ENCODE measurements around the gene PIK3R3. TPM values are rescaled to one million over a fixed set of nuclear protein-coding genes. Genes with fewer than 3 reads are reported as not detected.

Gene PIK3R3
- total RNA-seq, 1 experiment from 2014 or later, result 12.4 TPM

DNA sequence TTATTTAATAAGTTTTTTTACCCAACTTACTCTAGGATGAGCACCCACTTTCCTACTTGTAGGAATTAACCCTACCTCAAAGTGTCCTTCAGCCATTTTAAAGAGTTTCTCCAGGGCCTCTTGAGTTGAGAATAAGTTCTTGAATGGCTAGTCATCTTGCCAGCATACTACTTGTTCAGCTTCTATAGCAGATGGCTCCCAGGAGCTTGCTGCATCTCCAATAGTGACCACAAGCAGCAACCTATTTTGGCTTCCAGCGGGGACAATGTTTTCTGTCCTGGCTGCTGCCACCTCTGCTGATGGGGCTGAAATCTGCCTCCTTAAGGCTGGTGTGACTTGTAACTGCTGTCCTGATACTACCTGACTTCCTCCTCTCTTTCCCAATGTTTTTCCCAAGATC lies 20.8 kb upstream of the PIK3R3 start:
- Histone ChIP-seq H3K4me1 (ENCODE audit: insufficient read depth, low read length) (no peaks in the 10 kb centered on the region; the same call in 1 of the 2 replicates), H4K5ac (ENCODE audit: insufficient read length, low read depth, low read length) (no peak overlapping the region), H3K27ac (ENCODE audit: insufficient read length, low read depth, low read length) (no peak overlapping the region), H3K14ac (ENCODE audit: insufficient read depth, low read length) (no peak overlapping the region), H2AFZ (ENCODE audit: low read length) (no peak overlapping the region), H2BK5ac (ENCODE audit: insufficient read length, low read length) (no peak overlapping the region), H3T11ph (ENCODE audit: low read length) (no peak overlapping the region), H3K4me2 (ENCODE audit: insufficient read depth, insufficient read length, low read length) (no peak overlapping the region), H2BK15ac (ENCODE audit: low read depth, low read length) (no peak overlapping the region), H4K91ac (ENCODE audit: insufficient read length, low read depth, low read length) (no peak overlapping the region), H2AK5ac (ENCODE audit: insufficient read length, low read length) (no peak overlapping the region), H3K56ac (ENCODE audit: insufficient read length, low read depth, low read length) (no peak overlapping the region), H3K27me3 (ENCODE audit: insufficient read depth, low read length) (no peaks in the 10 kb centered on the region), H3K4ac (ENCODE audit: low read depth, low read length) (no peak overlapping the region), H2BK20ac (ENCODE audit: low read depth, low read length, poor library complexity, severe bottlenecking) (no peak overlapping the region), H3K23ac (ENCODE audit: insufficient read length, low read depth, low read length) (no peak overlapping the region), H4K20me1 (ENCODE audit: control insufficient read depth, insufficient read depth, insufficient read length) (no peaks in the 10 kb centered on the region), H2BK12ac (ENCODE audit: insufficient read length, low read depth, low read length) (no peak overlapping the region), H3K23me2 (ENCODE audit: insufficient read length, low read depth, low read length, poor library complexity, severe bottlenecking) (no peaks in the 10 kb centered on the region), H3K9ac (ENCODE audit: extremely low read depth, insufficient read length, low read length) (no peak overlapping the region), H2BK120ac (ENCODE audit: low read depth, low read length, poor library complexity, severe bottlenecking) (no peak overlapping the region), H4K8ac (replicated peaks; ENCODE audit: insufficient read length, low read depth, low read length) (no peak overlapping the region), H3K9me3 (ENCODE audit: control insufficient read depth, low read depth, low read length) (no peaks in the 10 kb centered on the region), H3K79me2 (ENCODE audit: insufficient read depth, low read length) (no peaks in the 10 kb centered on the region), H3K18ac (ENCODE audit: insufficient read length, low read depth, low read length) (no peak overlapping the region), H3K79me1 (ENCODE audit: insufficient read depth, low read depth, low read length, poor library complexity, severe bottlenecking) (no peaks in the 10 kb centered on the region)
- TF ChIP-seq, protein P1, sequence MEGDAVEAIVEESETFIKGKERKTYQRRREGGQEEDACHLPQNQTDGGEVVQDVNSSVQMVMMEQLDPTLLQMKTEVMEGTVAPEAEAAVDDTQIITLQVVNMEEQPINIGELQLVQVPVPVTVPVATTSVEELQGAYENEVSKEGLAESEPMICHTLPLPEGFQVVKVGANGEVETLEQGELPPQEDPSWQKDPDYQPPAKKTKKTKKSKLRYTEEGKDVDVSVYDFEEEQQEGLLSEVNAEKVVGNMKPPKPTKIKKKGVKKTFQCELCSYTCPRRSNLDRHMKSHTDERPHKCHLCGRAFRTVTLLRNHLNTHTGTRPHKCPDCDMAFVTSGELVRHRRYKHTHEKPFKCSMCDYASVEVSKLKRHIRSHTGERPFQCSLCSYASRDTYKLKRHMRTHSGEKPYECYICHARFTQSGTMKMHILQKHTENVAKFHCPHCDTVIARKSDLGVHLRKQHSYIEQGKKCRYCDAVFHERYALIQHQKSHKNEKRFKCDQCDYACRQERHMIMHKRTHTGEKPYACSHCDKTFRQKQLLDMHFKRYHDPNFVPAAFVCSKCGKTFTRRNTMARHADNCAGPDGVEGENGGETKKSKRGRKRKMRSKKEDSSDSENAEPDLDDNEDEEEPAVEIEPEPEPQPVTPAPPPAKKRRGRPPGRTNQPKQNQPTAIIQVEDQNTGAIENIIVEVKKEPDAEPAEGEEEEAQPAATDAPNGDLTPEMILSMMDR (conservative IDR thresholded peaks at IDR 0.05), result no peak
- H3K4me1 Mint-ChIP-seq, result peaks cover 7 to 9% of the 10 kb centered on the region in 2 experiments
- DNase-seq, result no peak
- no peaks in the 10 kb centered on the region for H3K27me3 Mint-ChIP-seq (ENCODE audit: low read depth)
- no peak overlapping the region for H3K27ac Mint-ChIP-seq
- H3K36me3 Mint-ChIP-seq (ENCODE audit: insufficient read depth in 1 of 3, low read depth in 3 of 3), result no peaks in the 10 kb centered on the region; a peak in 1 of 7 replicates
- no CpG with 5 or more reads among the region's 1 CpG for WGBS (ENCODE audit: extremely low coverage, insufficient read length, low lambda C conversion rate)
- H3K4me3 Mint-ChIP-seq, result no peak overlapping the region
- no peaks in the 10 kb centered on the region; a peak in 1 of 5 replicates for H3K9me3 Mint-ChIP-seq

Data from H9 (cell line).